ENCODE measurements around the gene IARS2. TPM values are rescaled to one million over a fixed set of nuclear protein-coding genes. Genes with fewer than 3 reads are reported as not detected.

The IARS2 gene
- total and polyA plus RNA-seq, 2 donors from 2014 or later = 42.9 to 51.4 TPM

DNA sequence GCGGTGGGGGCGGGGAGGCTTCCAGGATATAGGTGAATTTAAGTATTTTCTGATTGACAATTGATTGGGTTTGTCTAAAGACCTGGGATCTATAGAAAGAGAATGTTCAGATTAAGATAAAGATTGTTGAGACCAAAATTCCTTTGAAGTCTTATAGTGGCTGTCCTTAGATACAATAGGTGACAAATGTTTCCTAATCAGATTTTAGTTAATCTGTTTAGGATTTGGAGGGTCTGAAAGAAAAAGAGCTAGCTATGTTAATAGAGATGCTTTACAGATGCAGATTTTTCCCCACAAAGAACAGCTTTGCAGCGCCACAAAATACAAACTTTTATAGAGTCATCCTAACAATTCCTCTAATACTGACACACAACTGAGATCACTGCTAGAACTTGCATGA is 33.1 kb upstream of the IARS2 start:
- Histone ChIP-seq H3K9ac (ENCODE audit: low read length in 3 of 3) (no peak overlapping the region), H3K4me3 (ENCODE audit: low read length in 3 of 3) (no peak overlapping the region), H3K27ac (ENCODE audit: low read depth in 2 of 2, low read length in 2 of 2) (no peak overlapping the region), H3K9me3 (ENCODE audit: control insufficient read depth in 2 of 3, insufficient read depth in 1 of 3, low read length in 3 of 3) (no peaks in the 10 kb centered on the region), H3K27me3 (ENCODE audit: control insufficient read depth, insufficient read depth, low read length) (no peaks in the 10 kb centered on the region), H3K4me1 (ENCODE audit: control insufficient read depth in 2 of 3, insufficient read depth in 2 of 3, low read depth in 1 of 3, low read length in 3 of 3) (no peaks in the 10 kb centered on the region), H3K36me3 (ENCODE audit: control insufficient read depth in 2 of 3, insufficient read depth in 3 of 3, low read length in 3 of 3) (peaks cover 3 to 22% (median 17%) of the 10 kb centered on the region in 3 donors)
- DNase-seq (no peak), FAIRE-seq (no peak)
- TF ChIP-seq, protein P1, sequence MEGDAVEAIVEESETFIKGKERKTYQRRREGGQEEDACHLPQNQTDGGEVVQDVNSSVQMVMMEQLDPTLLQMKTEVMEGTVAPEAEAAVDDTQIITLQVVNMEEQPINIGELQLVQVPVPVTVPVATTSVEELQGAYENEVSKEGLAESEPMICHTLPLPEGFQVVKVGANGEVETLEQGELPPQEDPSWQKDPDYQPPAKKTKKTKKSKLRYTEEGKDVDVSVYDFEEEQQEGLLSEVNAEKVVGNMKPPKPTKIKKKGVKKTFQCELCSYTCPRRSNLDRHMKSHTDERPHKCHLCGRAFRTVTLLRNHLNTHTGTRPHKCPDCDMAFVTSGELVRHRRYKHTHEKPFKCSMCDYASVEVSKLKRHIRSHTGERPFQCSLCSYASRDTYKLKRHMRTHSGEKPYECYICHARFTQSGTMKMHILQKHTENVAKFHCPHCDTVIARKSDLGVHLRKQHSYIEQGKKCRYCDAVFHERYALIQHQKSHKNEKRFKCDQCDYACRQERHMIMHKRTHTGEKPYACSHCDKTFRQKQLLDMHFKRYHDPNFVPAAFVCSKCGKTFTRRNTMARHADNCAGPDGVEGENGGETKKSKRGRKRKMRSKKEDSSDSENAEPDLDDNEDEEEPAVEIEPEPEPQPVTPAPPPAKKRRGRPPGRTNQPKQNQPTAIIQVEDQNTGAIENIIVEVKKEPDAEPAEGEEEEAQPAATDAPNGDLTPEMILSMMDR (IDR thresholded peaks at IDR 0.05; ENCODE audit: borderline replicate concordance, extremely low read depth, insufficient read depth) = no peak
- intact Hi-C loops (cut with DNase I) = no loop called here

DNA sequence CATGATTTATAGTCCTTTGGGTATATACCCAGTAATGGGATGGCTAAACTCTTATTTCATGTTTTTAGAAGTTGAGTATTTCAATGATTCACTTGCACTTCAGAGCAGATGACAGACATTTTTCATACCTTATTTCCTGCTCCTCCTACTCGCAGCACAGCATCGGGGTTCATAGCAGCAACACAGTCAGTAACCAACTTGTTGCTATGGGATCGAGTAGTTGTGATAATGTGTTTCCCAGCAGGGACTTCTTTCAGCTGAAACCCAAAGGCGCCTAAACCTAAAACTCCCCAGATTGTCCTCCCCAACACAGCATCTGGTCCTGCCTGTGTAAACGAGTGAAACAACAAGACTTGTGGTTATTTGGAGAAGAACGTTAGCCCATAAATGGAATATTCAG is 31.3 kb upstream of the IARS2 start:
- no peak overlapping the region for H3K27ac ChIP-seq (ENCODE audit: low read depth in 2 of 2, low read length in 2 of 2)
- no peaks in the 10 kb centered on the region for H3K4me1 ChIP-seq (ENCODE audit: control insufficient read depth in 2 of 3, insufficient read depth in 2 of 3, low read depth in 1 of 3, low read length in 3 of 3)
- TF ChIP-seq, protein P1 (IDR thresholded peaks at IDR 0.05; ENCODE audit: borderline replicate concordance, extremely low read depth, insufficient read depth) = no peak
- no peak overlapping the region for H3K4me3 ChIP-seq (ENCODE audit: low read length in 3 of 3)
- no peak for FAIRE-seq
- no peak overlapping the region for H3K9ac ChIP-seq (ENCODE audit: low read length in 3 of 3)
- intact Hi-C loops (cut with DNase I) = no loop called here
- no peaks in the 10 kb centered on the region for H3K9me3 ChIP-seq (ENCODE audit: control insufficient read depth in 2 of 3, insufficient read depth in 1 of 3, low read length in 3 of 3)
- no peak for DNase-seq
- peaks cover 5 to 25% (median 20%) of the 10 kb centered on the region in 3 donors for H3K36me3 ChIP-seq (ENCODE audit: control insufficient read depth in 2 of 3, insufficient read depth in 3 of 3, low read length in 3 of 3)
- no peaks in the 10 kb centered on the region for H3K27me3 ChIP-seq (ENCODE audit: control insufficient read depth, insufficient read depth, low read length)

GRCh38 chr1:220067269-220068204 is 26.4 kb upstream of the IARS2 start:
- DNase-seq (no peak), FAIRE-seq (no peak)
- Histone ChIP-seq H3K4me1 (ENCODE audit: control insufficient read depth in 2 of 3, insufficient read depth in 2 of 3, low read depth in 1 of 3, low read length in 3 of 3) (no peaks in the 10 kb centered on the region), H3K9ac (ENCODE audit: low read length in 3 of 3) (no peak overlapping the region), H3K36me3 (ENCODE audit: control insufficient read depth in 2 of 3, insufficient read depth in 3 of 3, low read length in 3 of 3) (peaks cover 5 to 25% (median 20%) of the 10 kb centered on the region in 3 donors), H3K9me3 (ENCODE audit: control insufficient read depth in 2 of 3, insufficient read depth in 1 of 3, low read length in 3 of 3) (no peaks in the 10 kb centered on the region), H3K27me3 (ENCODE audit: control insufficient read depth, insufficient read depth, low read length) (no peaks in the 10 kb centered on the region), H3K4me3 (ENCODE audit: low read length in 3 of 3) (no peak overlapping the region), H3K27ac (ENCODE audit: low read depth in 2 of 2, low read length in 2 of 2) (no peak overlapping the region)
- TF ChIP-seq, protein P1 (IDR thresholded peaks at IDR 0.05; ENCODE audit: borderline replicate concordance, extremely low read depth, insufficient read depth) = no peak
- intact Hi-C loops (cut with DNase I) = no loop called here
